ENCODE data around the gene UFC1. TPM values are rescaled to one million over a fixed set of nuclear protein-coding genes. Genes with fewer than 3 reads are reported as not detected.

UFC1 gene
- total RNA-seq, 4 donors from 2014 or later: 41.8 to 109 (median 65.4) TPM

GRCh38 chr1:161138431-161138830, 15.3 kb upstream of the UFC1 start:
- TF ChIP-seq CTCF (IDR thresholded peaks at IDR 0.05; ENCODE audit: low read depth): no peak

- no peak for TF ChIP-seq CTCF (IDR thresholded peaks at IDR 0.05; ENCODE audit: low read depth)
Observed at GRCh38 chr1:161139766-161140165, 14.0 kb upstream of the UFC1 start.

GRCh38 chr1:161140755-161141400, 12.9 kb upstream of the UFC1 start:
- no peak for TF ChIP-seq CTCF (IDR thresholded peaks at IDR 0.05; ENCODE audit: low read depth)

- TF ChIP-seq CTCF (IDR thresholded peaks at IDR 0.05; ENCODE audit: low read depth): no peak
Observed at GRCh38 chr1:161145832-161146231, 7.9 kb upstream of the UFC1 start.

GRCh38 chr1:161153176-161153575, 602 bp upstream of the UFC1 start:
- TF ChIP-seq CTCF (IDR thresholded peaks at IDR 0.05; ENCODE audit: low read depth): no peak

GRCh38 chr1:161157867-161158266, 4.1 kb downstream of the UFC1 start:
- TF ChIP-seq CTCF (IDR thresholded peaks at IDR 0.05; ENCODE audit: low read depth): no peak

- no peak for TF ChIP-seq CTCF (IDR thresholded peaks at IDR 0.05; ENCODE audit: low read depth)
Observed at GRCh38 chr1:161158316-161159010, 4.7 kb downstream of the UFC1 start.
